HG03575 (cell line): Measurements from ENCODE around the gene PTPRJ.

Experiments
- ATAC-seq: cut with Tn5 transposase; IDR thresholded peaks from one replicate; pipeline ENCODE4 v1.9.1; 2021; ENCODE audit not compliant: unreplicated experiment, insufficient number of reproducible peaks, low FRiP score; ENCODE audit errors: extremely low read depth

The PTPRJ gene

DNA sequence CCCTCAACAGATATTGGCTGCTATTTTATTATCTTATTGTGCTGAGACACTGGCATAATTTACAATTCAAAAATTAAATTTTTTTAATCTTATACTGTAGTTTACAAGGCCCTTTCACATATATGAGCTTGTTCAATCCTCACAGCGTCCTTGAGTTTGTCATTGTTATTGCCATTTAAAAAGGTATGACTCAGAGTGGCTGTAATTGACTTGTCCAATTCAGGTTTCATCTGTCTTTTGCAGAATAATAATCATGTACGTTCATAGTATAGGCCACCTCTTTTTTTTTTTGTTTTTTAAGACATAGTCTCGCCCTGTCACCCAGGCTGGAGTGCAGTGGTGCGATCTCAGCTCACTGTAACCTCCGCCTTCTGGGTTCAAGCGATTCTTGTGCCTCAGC lies 11.5 kb downstream of the PTPRJ start:
- ATAC-seq, result no peak

- no peak for ATAC-seq
These were observed 12.8 kb downstream of the PTPRJ start for GRCh38 chr11:47992959-47993820.

DNA sequence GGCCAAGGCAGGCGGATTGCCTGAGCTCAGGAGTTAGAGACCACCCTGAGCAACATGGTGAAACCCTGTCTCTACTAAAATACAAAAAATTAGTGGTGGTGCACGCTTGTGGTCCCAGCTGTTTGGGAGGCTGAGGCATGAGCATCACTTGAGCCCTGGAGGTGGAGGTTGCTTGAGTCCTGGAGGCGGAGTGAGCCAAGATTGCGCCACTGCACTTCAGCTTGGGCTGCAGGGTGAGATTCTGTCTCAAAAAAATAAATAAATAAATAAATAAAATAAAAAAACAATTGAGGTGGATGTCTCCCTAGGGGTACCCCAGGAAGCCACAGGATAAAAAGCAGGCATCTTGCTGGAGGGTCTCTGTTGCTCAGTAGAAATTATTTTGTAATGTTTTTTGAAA lies 14.1 kb downstream of the PTPRJ start:
- ATAC-seq, result no peak

GRCh38 chr11:47995360-47995769 lies 15.0 kb downstream of the PTPRJ start:
- ATAC-seq, result no peak

- no peak for ATAC-seq
These were observed 17.0 kb downstream of the PTPRJ start for GRCh38 chr11:47997063-47998053.

DNA sequence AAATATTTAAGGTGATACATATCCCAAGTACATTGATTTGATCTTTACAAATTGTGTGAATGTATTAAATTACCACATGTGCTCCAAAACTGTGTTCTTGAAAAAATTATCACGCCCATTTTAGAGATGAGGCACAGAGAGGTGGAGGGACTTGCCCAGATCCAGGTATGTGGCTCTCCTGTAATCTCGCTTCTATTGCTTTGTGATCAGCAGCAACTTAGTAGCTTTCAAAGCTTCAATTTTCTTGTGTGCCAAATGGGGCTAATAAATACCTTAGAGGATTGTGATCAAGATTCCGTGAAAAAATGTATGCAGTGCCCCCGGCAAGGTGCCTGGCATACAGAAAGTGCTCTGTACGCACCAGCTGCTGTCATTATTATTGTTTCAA lies 18.0 kb downstream of the PTPRJ start:
- ATAC-seq, result no peak

DNA sequence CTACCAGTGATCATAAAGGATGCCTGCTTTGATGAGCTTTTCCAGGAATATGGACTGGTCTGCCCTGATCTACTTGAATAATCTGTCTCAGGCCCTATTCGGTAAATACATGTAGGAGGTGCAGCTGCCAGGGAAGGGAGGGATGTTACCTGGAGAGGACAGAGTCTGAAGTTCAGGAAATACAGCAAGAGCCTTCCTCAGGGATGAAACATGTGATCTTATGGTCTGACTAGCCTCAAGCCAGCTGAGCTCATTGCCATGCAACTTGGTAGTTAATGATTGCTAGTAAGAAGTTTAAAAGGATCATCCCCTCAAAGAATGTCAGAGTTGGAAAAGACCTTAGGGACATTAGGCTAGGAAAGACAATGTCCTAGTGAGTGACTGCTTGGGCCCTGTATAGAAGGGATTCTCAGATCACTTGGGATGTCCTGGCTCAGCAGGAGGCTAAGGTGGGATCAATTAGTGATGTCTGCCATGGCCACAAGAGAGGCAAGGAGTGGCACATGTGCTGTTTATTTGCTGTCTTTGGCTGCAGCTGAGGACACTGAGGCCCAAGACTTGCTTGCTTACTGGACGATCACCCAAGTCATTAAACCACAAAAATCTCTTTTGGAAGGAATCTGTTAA lies 18.5 kb downstream of the PTPRJ start:
- ATAC-seq, result no peak

- ATAC-seq, result no peak
These were observed 20.1 kb downstream of the PTPRJ start for GRCh38 chr11:48000432-48000831.

DNA sequence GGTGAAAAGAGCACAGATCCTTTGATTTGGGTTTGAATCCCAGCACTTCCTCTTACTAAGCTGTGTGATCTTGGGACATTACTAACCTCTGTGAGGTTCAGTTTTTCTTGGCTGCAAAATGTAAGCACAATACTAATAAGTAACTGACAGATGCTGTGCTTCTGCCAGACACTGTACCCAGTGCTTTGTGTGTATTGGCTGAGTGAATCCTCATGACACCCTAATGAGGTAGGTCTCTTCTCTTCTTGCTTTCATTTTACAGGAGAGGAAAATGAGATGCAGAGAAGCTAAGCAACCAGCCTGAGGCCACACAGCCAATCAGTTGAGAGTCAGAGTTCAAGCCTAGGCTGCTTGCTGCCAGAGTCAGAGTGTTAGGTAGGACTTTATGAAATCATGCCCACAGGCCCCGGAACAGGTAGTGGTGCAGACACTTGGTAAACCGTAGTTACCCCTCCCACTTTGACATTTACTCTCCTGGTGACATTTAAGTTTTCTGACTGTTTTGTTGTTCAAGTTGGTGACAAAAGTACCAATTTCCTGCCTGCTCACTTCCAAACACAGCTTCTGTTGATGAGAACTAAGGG lies 21.2 kb downstream of the PTPRJ start:
- no peak for ATAC-seq

DNA sequence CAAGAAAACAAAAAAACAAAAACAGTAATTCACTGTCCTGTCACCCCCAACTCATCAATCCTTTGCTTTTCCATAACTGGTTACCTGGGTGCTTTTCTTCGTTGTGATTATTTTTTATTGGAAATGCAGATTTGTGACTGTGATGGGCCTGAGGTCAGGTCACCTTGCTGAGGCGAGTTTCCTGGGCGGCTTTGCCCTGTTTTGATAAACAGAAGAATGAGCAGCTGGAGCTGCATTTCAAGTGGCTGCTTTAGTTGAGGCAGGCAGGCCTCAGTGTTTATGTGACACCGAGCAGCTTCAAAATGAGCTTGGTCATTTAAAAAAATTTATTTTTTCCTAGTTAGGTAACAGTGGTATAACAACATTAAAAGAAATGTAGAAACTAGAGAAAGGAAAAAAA lies 22.2 kb downstream of the PTPRJ start:
- no peak for ATAC-seq

DNA sequence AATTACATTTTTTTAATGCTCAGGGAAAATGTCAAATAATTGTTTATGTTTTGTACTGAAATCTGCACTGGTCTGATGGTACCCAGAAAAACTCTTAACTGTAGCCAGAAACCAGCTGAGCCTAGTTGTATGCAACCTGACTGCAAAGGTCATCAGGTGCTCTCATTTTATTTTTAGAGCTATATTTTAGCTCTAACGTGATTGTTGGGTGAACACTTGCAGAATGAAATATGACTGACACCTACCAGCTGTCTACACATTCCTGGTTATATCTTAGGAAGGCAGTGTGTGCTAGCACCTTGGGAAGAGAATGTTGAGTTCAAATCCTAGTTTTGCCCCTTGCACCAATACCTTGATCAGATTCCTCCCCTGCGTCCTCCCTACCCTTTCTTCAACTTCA lies 23.6 kb downstream of the PTPRJ start:
- ATAC-seq, result no peak

GRCh38 chr11:48004456-48004855 lies 24.1 kb downstream of the PTPRJ start:
- no peak for ATAC-seq

- ATAC-seq, result no peak
These were observed 24.8 kb downstream of the PTPRJ start for GRCh38 chr11:48005136-48005535.

DNA sequence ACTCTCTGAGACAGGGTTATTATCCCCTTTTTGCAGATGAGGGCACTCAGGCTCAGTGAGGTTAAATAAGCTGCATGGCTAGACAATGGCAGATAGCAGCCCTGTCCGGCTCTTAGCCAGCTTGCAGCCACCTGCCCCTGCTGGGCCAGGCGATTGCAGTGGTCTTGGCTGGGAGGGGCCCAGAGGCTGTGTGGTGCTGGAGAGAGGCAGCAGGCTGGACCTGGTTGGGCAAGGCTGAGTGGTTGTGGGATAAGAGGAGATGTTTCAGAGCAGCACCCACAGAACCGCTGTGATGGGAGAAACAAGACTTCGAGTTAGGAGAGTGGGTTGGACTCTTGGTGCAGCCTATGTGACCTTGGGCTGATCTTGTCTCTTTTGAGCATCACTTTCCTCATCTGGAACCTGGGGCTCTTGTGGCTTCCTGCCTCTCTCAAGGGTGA lies 25.5 kb downstream of the PTPRJ start:
- no peak for ATAC-seq

GRCh38 chr11:48006301-48006992 lies 26.1 kb downstream of the PTPRJ start:
- peak; percentile 35 for ATAC-seq

DNA sequence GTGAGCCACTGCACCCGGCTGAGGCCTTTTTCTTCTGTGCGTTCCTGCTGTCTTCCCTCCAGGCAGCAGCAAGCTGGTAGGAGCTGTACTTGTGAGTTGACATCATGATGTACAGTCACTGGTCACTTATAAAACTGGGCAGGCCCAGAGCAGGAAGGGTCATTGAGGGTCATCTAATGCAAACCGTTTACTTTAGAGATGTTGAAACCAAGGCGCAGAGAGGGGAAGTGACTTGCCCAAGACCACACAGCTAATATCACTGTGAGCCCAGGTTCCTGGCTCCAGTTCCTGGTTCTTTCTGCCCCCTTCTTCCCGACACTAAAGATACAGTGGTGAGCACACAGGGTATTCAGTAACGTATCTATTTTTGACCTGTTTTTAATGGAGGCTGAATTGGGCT lies 27.3 kb downstream of the PTPRJ start:
- ATAC-seq, result no peak

GRCh38 chr11:48008951-48009270 lies 28.6 kb downstream of the PTPRJ start:
- ATAC-seq, result peak; percentile 30

- no peak for ATAC-seq
These were observed 30.9 kb downstream of the PTPRJ start for GRCh38 chr11:48011102-48011797.
